GM10266 (cell line): ENCODE measurements around the gene C14orf180.

Experiments
- DNase-seq: peaks from one replicate; pipeline ENCODE4 v3.0.0; 2012; ENCODE audit errors: extremely low spot score
- CTCF ChIP-seq: IDR thresholded peaks from 2 replicates; pipeline ENCODE4 v1.5.1; 2012; ENCODE audit warnings: mild to moderate bottlenecking, low read depth; ENCODE audit not compliant: control insufficient read depth, insufficient read depth; ENCODE audit errors: missing control alignments

C14orf180 gene

GRCh38 chr14:104593710-104594136, 14.2 kb downstream of the C14orf180 start:
- TF ChIP-seq CTCF: no peak

GRCh38 chr14:104594310-104595046, 14.9 kb downstream of the C14orf180 start:
- DNase-seq: no peak
- no peak for TF ChIP-seq CTCF

More at GRCh38 chr14:104593710-104594136, 14.2 kb downstream of the C14orf180 start:
- no peak for DNase-seq

DNA sequence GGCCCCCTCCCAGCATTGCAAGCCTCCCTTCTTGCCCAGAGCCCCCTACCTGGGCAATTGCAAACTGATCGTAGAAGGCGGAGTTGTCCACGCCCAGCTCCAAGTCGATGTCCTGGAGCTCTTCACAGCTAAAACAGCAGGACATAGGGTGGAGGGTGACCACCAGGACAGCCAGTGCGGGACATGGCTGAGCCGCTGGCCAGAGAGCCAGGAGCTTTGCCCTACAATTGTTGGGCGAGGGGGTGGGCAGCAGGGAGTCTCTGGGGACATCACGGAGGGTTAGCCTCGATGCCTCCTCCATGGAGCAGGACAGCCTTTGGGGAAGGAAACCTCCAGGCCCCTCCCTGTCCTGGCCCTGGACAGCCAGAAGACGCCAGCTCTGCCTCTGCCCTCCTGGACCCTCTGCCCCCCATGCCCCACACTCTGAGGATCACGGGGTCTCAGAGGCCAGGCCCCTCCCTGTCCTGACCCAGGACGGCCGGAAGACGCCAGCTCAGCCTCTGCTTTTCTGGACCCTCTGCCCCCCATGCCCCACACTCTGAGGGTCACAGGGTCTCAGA, 15.6 kb downstream of the C14orf180 start:
- DNase-seq: no peak
- no peak for TF ChIP-seq CTCF

- DNase-seq: no peak
- no peak for TF ChIP-seq CTCF
Measured at GRCh38 chr14:104595911-104596450, 16.4 kb downstream of the C14orf180 start.

GRCh38 chr14:104596451-104596918, 16.9 kb downstream of the C14orf180 start:
- no peak for DNase-seq

DNA sequence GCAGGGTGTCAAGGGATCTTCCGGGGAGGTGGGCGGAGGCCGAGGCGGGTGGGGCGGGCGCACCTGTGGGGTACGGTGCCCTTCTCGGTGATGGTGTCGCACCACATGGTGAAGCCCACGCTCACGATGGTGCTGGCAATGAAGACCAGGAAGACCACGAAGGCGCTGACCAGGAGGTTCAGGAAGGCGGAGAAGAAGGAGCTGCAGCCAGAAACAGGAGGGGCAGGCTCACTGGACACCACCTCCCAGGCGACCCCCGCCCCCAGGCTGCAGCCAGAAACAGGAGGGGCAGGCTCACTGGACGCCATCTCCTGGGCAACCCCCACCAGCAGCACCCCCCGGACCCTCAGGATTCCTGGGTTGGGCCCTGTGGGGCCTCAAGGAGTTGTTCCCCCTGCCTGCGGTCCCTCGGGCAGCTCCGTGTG, 17.4 kb downstream of the C14orf180 start:
- no peak for DNase-seq
- TF ChIP-seq CTCF: no peak

More at GRCh38 chr14:104596451-104596918, 16.9 kb downstream of the C14orf180 start:
- no peak for TF ChIP-seq CTCF

DNA sequence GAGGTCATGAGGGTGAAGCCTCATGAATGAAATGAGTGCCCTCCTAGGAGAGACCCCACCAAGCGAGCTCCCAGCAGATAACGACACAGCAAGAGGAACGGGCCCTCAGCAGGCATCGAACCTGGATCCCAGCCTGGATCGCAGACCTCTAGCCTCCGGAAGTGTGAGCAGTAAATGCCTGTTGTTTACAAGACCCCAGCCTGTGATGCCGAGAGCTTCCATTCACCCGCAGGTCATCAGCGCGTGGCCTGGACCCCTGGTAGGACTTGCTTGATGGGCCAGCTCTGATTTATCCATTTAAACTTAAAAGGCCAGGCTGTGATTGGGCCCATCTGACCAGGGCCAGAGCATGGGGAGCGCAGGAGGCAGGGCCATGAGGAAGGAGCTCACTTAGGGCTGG, 18.0 kb downstream of the C14orf180 start:
- no peak for TF ChIP-seq CTCF

More for the DNA sequence above, 18.0 kb downstream of the C14orf180 start:
- no peak for DNase-seq
